Pancreas (tissue), 10 donors: ENCODE measurements around the gene VSIG10L2. TPM values are rescaled to one million over a fixed set of nuclear protein-coding genes. Genes with fewer than 3 reads are reported as not detected.
"Not testable (repeated sequence)": the region's sequence is repeated elsewhere in the genome, so short reads cannot be mapped to it uniquely, and the experiment has no call there.

Source experiments
- ATAC-seq, 4 donors: fragments of 200-7000 bp; cut with Tn5 transposase; one replicate each; pipeline versions ENCODE4 v1.8.0 to v1.9.1; 2020; ENCODE audit warnings: mild to moderate bottlenecking in 4 of 4, moderate library complexity in 4 of 4
- DNase-seq, 6 donors: peaks; one replicate each; pipeline ENCODE4 v3.0.0-alpha.2; 2020
- FAIRE-seq: peaks from 2 replicates; lab custom pipeline; 2012; peaks lifted over from hg19 to GRCh38; lab: Jason Lieb, UNC
- H3K27ac ChIP-seq, 4 donors: fragments of 200-600 bp; sonication (generic); 1 replicate in 3 of 4; 2 replicates in 1 of 4; pipeline versions ENCODE4 v1.5.0 to v1.8.0; 2020
- H3K27me3 ChIP-seq, 4 donors: fragments of 200-600 bp; one replicate each; pipeline ENCODE4 v1.8.0; 2021
- H3K36me3 ChIP-seq, 3 donors: fragments of 200-600 bp; sonication (generic) in 1 of 3; one replicate each; pipeline versions ENCODE4 v1.5.0 to v1.8.0; 2020 to 2021
- H3K4me1 ChIP-seq, 3 donors: fragments of 200-600 bp; one replicate each; pipeline ENCODE4 v1.8.0; 2021
- H3K4me3 ChIP-seq, 4 donors: fragments of 200-600 bp; sonication (generic) in 2 of 4; one replicate each; pipeline versions ENCODE4 v1.5.0 to v1.8.0; 2020 to 2021
- H3K9me3 ChIP-seq, 4 donors: fragments of 200-600 bp; one replicate each; pipeline ENCODE4 v1.8.0; 2021
- WGBS, 2 donors: extraction: QIAGEN DNeasy Blood & Tissue Kit; methylation state at CpG; one replicate each; pipeline ENCODE4 v1.1.7; 2013; 5-methylcytosine and 5-hydroxymethylcytosine counted together
- intact Hi-C, 3 donors: fragments of 100-400 bp; cut with DNase I; formaldehyde crosslinking; loops; one replicate each; pipeline versions ENCODE4 v1.11.1 to v1.14.2; 2022
- polyA plus RNA-seq, 2 donors: library from polyadenylated mRNA; stranded (reverse); fragments of 200-250 nt; gene quantifications; one replicate each; pipeline ENCODE4 v1.2.3, GENCODE V29; 2013
- total RNA-seq, 6 donors: library from RNA; stranded (reverse); fragmentation: NEBNext Ultra II Directional in 4 of 6; extraction: Animal tissue kit (Norgen Biotek cat#: 25700) in 4 of 6; gene quantifications; one replicate each; pipeline versions ENCODE4 v1.2.1 to v1.2.4, GENCODE V29; 2021 to 2023
- TF ChIP-seq, protein P1 (sequence below), 4 donors: fragments of 200-600 bp; sonication (generic) in 3 of 4; IDR thresholded peaks; one replicate each; pipeline versions ENCODE4 v1.5.0 to v1.8.0; 2021; ENCODE audit warnings: antibody characterized with exemption in 4 of 4
- donor health status: healthy with polysubstance abuse.
- donor health status: DM: no; HTN: no; CAD: no; lungs with moderate emphysema.
- donor health status: DM: no; HTN: no; CAD: no.
- donor health status: control.
- donor health status: control.
- donor health status: Bipolar disorder and iron deficiency.
- donor health status: DM: yes; HTN: yes; CAD: no.
- donor health status: DM: no; HTN: no; CAD: no.
- donor health status: DM: no; HTN: no; CAD: no.
- donor health status: DM: yes; HTN: yes; CAD: no.

VSIG10L2 gene
- total and polyA plus RNA-seq, 8 donors, result 0.14 to 0.52 (median 0.22) TPM; not detected in 4

DNA sequence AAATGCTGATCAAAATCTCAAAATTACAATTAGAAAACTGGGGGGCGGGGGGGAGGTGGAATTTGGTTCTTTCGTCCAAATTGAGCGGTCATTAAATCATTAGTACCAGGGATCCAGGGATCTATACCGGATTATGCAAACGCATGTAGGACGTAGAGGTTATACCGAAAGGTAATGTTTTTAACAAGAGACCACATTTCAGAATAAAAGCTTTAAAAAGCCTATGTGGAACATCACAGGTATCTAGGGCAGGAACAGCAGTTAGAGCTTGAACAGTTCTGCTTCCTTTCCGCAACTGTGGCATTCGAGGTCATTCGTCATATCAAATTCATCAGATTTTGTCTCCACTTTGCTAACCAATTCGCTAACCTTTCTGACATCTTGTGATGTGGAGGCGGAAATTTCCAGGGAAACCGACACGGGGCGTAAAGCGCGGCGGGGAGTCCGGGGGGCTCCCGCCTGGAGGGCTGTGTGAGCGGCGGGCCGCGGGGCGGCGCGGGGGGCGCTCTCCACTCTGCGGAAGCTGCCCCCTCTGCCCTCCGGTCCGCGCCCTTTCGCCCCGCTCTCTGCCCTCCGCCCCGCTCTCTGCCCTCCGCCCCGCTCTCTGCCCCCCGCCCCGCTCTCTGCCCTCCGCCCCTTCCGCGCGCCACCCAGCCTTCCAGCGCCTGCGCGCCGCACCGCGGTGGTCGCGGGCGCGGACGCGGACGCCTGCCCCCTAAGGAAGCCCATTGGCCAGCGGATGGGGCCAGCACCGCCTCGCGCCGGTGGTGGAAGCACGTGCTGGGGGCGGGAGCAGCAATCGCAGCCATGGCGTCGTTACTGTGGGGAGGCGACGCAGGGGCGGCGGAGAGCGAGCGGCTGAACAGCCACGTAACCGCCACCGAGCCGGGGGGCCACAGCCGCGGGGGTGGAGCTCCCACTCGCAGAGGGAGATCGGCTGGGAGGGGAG lies 41.9 kb upstream of the VSIG10L2 start, which contains the start of gene DDX25:
Gene DDX25 (plus strand): TSS at position 798 of the 949 bp plus-strand sequence. CDS start 10 bp downstream, at position 808.
- TF ChIP-seq, protein P1, sequence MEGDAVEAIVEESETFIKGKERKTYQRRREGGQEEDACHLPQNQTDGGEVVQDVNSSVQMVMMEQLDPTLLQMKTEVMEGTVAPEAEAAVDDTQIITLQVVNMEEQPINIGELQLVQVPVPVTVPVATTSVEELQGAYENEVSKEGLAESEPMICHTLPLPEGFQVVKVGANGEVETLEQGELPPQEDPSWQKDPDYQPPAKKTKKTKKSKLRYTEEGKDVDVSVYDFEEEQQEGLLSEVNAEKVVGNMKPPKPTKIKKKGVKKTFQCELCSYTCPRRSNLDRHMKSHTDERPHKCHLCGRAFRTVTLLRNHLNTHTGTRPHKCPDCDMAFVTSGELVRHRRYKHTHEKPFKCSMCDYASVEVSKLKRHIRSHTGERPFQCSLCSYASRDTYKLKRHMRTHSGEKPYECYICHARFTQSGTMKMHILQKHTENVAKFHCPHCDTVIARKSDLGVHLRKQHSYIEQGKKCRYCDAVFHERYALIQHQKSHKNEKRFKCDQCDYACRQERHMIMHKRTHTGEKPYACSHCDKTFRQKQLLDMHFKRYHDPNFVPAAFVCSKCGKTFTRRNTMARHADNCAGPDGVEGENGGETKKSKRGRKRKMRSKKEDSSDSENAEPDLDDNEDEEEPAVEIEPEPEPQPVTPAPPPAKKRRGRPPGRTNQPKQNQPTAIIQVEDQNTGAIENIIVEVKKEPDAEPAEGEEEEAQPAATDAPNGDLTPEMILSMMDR (IDR thresholded peaks at IDR 0.05), result no peak
- intact Hi-C loops, result no loop called here
- ATAC-seq, result peak; percentile 22 to 46 (median 28)
- H3K4me3 ChIP-seq, result peak within 1 kb of the TSS in 3 of 4 donors; percentile 44 to 75 (median 60)
- peak in 1 of 6 donors; percentile 49 for DNase-seq
- no peaks in the 10 kb centered on the region for H3K27me3 ChIP-seq
- WGBS, 2 donors, result 4% methylated on average over 70 to 81 of the region's 81 CpGs
- peaks cover 0 to 12% (median 6%) of the 10 kb centered on the region in 3 donors for H3K4me1 ChIP-seq
- H3K27ac ChIP-seq, result peak within 1 kb of the TSS in 1 of 4 donors; percentile 12
- no peak for FAIRE-seq
- H3K9me3 ChIP-seq, result no peaks in the 10 kb centered on the region
- no peaks in the 10 kb centered on the region for H3K36me3 ChIP-seq

GRCh38 chr11:125904678-125905077 lies 41.2 kb upstream of the VSIG10L2 start:
- TF ChIP-seq, protein P1 (IDR thresholded peaks at IDR 0.05), result no peak
- Histone ChIP-seq H3K27me3 (no peaks in the 10 kb centered on the region), H3K4me3 (peak overlapping the region in 2 of 4 donors; percentile 60 to 75), H3K27ac (no peak overlapping the region), H3K36me3 (no peaks in the 10 kb centered on the region), H3K9me3 (no peaks in the 10 kb centered on the region), H3K4me1 (peaks cover 0 to 12% (median 6%) of the 10 kb centered on the region in 3 donors)
- ATAC-seq (no peak), DNase-seq (no peak), FAIRE-seq (no peak)
- intact Hi-C loops, result no loop called here
- WGBS, 2 donors, result 52 to 57% methylated on average over 11 of the region's 11 CpGs

DNA sequence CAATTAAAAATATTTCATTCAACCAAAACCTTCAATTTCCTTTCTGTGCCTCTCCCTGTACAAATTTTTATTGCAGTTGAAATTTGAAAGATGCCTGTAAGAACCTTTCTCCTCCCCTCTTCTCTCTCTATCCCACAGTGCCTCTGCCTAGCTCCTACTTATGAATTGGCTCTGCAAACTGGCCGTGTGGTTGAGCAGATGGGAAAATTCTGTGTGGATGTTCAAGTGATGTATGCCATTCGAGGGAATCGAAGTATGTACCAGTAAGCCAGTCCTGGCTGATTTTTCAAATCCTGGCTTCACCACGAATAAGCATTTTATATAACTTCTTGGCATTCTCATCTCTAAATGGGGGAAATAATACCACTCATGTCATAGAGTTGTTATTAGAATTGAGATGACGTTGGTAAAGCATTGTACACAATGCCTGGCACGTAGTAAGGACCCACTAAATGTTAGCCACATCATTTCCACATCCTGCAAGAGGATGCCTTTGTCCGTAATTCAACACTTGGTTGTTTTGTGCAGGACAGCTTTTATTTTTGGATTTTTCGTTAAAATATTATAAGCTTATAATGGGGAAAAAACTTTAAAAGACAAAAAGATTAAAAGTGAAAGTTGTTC lies 35.5 kb upstream of the VSIG10L2 start:
- Histone ChIP-seq H3K36me3 (no peaks in the 10 kb centered on the region), H3K9me3 (no peaks in the 10 kb centered on the region), H3K27me3 (no peaks in the 10 kb centered on the region), H3K4me3 (no peak overlapping the region), H3K4me1 (no peaks in the 10 kb centered on the region), H3K27ac (no peak overlapping the region)
- TF ChIP-seq, protein P1 (IDR thresholded peaks at IDR 0.05), result no peak
- intact Hi-C loops, result no loop called here
- WGBS, 2 donors, result 49 to 76% methylated on average over 8 of the region's 8 CpGs
- DNase-seq (no peak), FAIRE-seq (no peak), ATAC-seq (no peak)

- 77 to 83% methylated on average over 3 of the region's 3 CpGs for WGBS, 2 donors
- H3K27me3 ChIP-seq, intact Hi-C loops, H3K36me3 ChIP-seq, H3K4me3 ChIP-seq, H3K9me3 ChIP-seq, FAIRE-seq, H3K4me1 ChIP-seq, ATAC-seq, H3K27ac ChIP-seq, DNase-seq: not testable (repeated sequence)
These were observed 31.2 kb upstream of the VSIG10L2 start for GRCh38 chr11:125914601-125915000.

DNA sequence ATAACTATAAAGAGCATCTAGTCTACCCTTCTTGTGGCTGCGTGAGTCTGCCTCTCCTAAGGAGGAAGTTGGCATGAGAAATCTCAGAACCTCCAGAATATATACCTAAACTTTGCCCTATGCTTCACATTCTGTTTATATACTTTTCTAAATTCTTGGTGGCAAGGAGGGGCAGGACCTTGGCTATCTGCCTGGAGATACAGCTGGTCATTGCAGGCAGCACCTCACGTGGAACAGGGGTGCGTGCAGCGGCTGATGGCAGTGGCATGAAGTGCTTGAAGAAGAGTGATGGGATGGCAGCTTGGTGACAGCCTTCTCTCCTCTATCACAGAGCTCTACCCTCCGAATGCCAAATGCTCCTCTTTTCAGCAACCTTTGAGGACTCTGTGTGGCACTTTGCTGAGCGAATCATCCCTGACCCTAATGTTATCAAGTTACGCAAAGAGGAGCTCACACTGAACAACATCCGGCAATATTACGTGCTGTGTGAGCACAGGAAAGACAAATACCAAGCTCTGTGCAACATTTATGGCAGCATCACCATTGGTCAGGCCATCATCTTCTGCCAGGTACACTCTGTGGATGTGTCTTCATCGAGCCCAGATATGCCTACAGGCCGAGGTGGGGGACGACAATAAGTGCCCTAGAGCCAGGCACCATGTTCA lies 29.0 kb upstream of the VSIG10L2 start:
- intact Hi-C loops, result no loop called here
- no peak for DNase-seq
- WGBS, 2 donors, result 71 to 80% methylated on average over 12 of the region's 12 CpGs

More for the DNA sequence above, 29.0 kb upstream of the VSIG10L2 start:
- Histone ChIP-seq H3K36me3 (no peaks in the 10 kb centered on the region), H3K4me3 (no peak overlapping the region), H3K4me1 (no peaks in the 10 kb centered on the region), H3K9me3 (no peaks in the 10 kb centered on the region), H3K27ac (no peak overlapping the region), H3K27me3 (no peaks in the 10 kb centered on the region)
- peak in 1 of 4 donors; percentile 18 for ATAC-seq
- TF ChIP-seq, protein P1 (IDR thresholded peaks at IDR 0.05), result no peak
- FAIRE-seq, result no peak
